Ovary (tissue), 3 donors: Measurements from ENCODE around the gene COG5.

Experiments used
- EP300 ChIP-seq: sonication (generic); formaldehyde crosslinking; IDR thresholded peaks from one replicate; pipeline ENCODE4 v1.6.1; 2017; ENCODE audit warnings: antibody characterized with exemption
- POLR2A ChIP-seq: fragments of 450-650 bp; IDR thresholded peaks from one replicate; pipeline ENCODE4 v1.6.1; 2017; ENCODE audit warnings: antibody characterized with exemption, mild to moderate bottlenecking, moderate library complexity
- TF ChIP-seq, protein P1 (sequence below), 3 donors: fragments of 450-650 bp in 2 of 3; fragments of 200-600 bp in 1 of 3; IDR thresholded peaks; one replicate each; pipeline versions ENCODE4 v1.5.1 to v1.8.0; 2016 to 2022; ENCODE audit warnings: antibody characterized with exemption in 3 of 3, mild to moderate bottlenecking in 1 of 3
- donor health status: DM: no; HTN: no; CAD: no.

DNA sequence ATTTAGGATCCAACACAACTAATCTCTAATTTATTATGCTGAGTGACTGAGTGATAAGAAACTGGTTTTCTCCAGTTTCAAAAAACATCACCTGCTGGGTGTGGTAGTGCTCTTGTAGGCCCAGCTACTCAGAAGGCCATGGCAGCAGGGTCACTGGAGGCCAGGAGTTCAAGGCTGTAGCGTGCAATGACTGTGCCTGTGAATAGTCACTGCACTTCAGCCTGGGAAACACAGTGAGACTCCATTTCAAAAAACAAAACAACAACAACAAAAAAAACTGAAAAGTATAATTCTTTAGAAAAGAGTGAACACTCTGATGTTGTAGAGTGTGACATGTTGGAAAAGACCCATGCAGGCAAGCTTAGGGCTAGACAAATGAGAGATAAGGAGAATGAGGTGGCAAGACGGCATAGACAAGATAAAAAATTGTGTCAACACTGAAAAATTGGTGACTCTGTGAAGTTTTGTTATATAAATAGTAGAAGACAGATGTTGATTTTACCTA, 243.9 kb downstream of the COG5 start:
- TF ChIP-seq, protein P1, sequence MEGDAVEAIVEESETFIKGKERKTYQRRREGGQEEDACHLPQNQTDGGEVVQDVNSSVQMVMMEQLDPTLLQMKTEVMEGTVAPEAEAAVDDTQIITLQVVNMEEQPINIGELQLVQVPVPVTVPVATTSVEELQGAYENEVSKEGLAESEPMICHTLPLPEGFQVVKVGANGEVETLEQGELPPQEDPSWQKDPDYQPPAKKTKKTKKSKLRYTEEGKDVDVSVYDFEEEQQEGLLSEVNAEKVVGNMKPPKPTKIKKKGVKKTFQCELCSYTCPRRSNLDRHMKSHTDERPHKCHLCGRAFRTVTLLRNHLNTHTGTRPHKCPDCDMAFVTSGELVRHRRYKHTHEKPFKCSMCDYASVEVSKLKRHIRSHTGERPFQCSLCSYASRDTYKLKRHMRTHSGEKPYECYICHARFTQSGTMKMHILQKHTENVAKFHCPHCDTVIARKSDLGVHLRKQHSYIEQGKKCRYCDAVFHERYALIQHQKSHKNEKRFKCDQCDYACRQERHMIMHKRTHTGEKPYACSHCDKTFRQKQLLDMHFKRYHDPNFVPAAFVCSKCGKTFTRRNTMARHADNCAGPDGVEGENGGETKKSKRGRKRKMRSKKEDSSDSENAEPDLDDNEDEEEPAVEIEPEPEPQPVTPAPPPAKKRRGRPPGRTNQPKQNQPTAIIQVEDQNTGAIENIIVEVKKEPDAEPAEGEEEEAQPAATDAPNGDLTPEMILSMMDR (IDR thresholded peaks at IDR 0.05) = no peak
- TF ChIP-seq POLR2A = no peak
- no peak for TF ChIP-seq EP300
